Measurements from ENCODE around the gene ZNF778. TPM values are rescaled to one million over a fixed set of nuclear protein-coding genes. Genes with fewer than 3 reads are reported as not detected.

The ZNF778 gene
- total RNA-seq (7.4 and 9.4 TPM in 2 replicates), polyA plus RNA-seq (4.3 and 4.9 TPM in 2 replicates), polyA minus RNA-seq (ENCODE audit: low replicate concordance) (8.4 and 9.2 TPM in 2 replicates)
- polyA plus RNA-seq (2012) = 3.2 and 3.6 TPM in 2 replicates

- Histone ChIP-seq H3K27ac (ENCODE audit: insufficient read depth, low read length) (peak within 1 kb of the TSS; percentile 91), H3K79me2 (ENCODE audit: control insufficient read depth, insufficient read depth, low read length) (peaks cover 13% of the 10 kb centered on the region), H3K4me3 (replicated peaks in 1 of 4; ENCODE audit: control extremely low read depth in 1 of 4, insufficient read depth in 1 of 4, low read depth in 3 of 4, low read length in 4 of 4) (peak within 1 kb of the TSS; percentile 62 to 91 (median 84)), H3K4me1 (ENCODE audit: control insufficient read depth, extremely low read depth, insufficient read depth, low read length) (peaks cover 2% of the 10 kb centered on the region), H3K27me3 (ENCODE audit: control insufficient read depth, insufficient read depth, low read length) (no peaks in the 10 kb centered on the region), H3K9ac (ENCODE audit: insufficient read depth, low read length) (peak within 1 kb of the TSS; percentile 86), H3K9me3 (ENCODE audit: control insufficient read depth, insufficient read depth, low read depth, low read length) (no peaks in the 10 kb centered on the region), H4K20me1 (ENCODE audit: control insufficient read depth, extremely low read depth, insufficient read depth, low read length) (no peaks in the 10 kb centered on the region), H3K4me2 (ENCODE audit: extremely low read depth, insufficient read depth, low read length) (peak within 1 kb of the TSS; percentile 95), H3K36me3 (ENCODE audit: control insufficient read depth, insufficient read depth, low read length) (peaks cover 4% of the 10 kb centered on the region), H2AFZ (ENCODE audit: low read length) (peak within 1 kb of the TSS; percentile 63)
- TF ChIP-seq, protein P1, sequence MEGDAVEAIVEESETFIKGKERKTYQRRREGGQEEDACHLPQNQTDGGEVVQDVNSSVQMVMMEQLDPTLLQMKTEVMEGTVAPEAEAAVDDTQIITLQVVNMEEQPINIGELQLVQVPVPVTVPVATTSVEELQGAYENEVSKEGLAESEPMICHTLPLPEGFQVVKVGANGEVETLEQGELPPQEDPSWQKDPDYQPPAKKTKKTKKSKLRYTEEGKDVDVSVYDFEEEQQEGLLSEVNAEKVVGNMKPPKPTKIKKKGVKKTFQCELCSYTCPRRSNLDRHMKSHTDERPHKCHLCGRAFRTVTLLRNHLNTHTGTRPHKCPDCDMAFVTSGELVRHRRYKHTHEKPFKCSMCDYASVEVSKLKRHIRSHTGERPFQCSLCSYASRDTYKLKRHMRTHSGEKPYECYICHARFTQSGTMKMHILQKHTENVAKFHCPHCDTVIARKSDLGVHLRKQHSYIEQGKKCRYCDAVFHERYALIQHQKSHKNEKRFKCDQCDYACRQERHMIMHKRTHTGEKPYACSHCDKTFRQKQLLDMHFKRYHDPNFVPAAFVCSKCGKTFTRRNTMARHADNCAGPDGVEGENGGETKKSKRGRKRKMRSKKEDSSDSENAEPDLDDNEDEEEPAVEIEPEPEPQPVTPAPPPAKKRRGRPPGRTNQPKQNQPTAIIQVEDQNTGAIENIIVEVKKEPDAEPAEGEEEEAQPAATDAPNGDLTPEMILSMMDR (conservative IDR thresholded peaks at IDR 0.05 in 1 of 2, IDR thresholded peaks at IDR 0.05 in 1 of 2; ENCODE audit: low read depth in 1 of 2, low read length in 2 of 2) = no peak
- no peak for TF ChIP-seq EZH2 (IDR thresholded peaks at IDR 0.05; ENCODE audit: low read length, missing control alignments)
- DNase-seq (ENCODE audit: low read depth in 2 of 2) = peak; percentile 80 to 85
These were observed at the start of gene ZNF778 for GRCh38 chr16:89217388-89218191. Gene ZNF778 (plus strand): TSS chr16:89217703. CDS start chr16:89221128, 3,425 bp downstream.

- Histone ChIP-seq H3K79me2 (ENCODE audit: control insufficient read depth, insufficient read depth, low read length) (no peaks in the 10 kb centered on the region), H3K4me2 (ENCODE audit: extremely low read depth, insufficient read depth, low read length) (no peak overlapping the region), H3K27ac (ENCODE audit: insufficient read depth, low read length) (no peak overlapping the region), H3K9me3 (ENCODE audit: control insufficient read depth, insufficient read depth, low read depth, low read length) (no peaks in the 10 kb centered on the region), H3K4me1 (ENCODE audit: control insufficient read depth, extremely low read depth, insufficient read depth, low read length) (peaks cover 7% of the 10 kb centered on the region), H4K20me1 (ENCODE audit: control insufficient read depth, extremely low read depth, insufficient read depth, low read length) (no peaks in the 10 kb centered on the region), H3K4me3 (replicated peaks in 1 of 4; ENCODE audit: control extremely low read depth in 1 of 4, insufficient read depth in 1 of 4, low read depth in 3 of 4, low read length in 4 of 4) (no peak overlapping the region), H3K27me3 (ENCODE audit: control insufficient read depth, insufficient read depth, low read length) (no peaks in the 10 kb centered on the region), H3K9ac (ENCODE audit: insufficient read depth, low read length) (no peak overlapping the region), H2AFZ (ENCODE audit: low read length) (no peak overlapping the region), H3K36me3 (ENCODE audit: control insufficient read depth, insufficient read depth, low read length) (no peaks in the 10 kb centered on the region)
- no peak for DNase-seq (ENCODE audit: low read depth in 2 of 2)
- TF ChIP-seq, protein P1 (conservative IDR thresholded peaks at IDR 0.05 in 1 of 2, IDR thresholded peaks at IDR 0.05 in 1 of 2; ENCODE audit: low read depth in 1 of 2, low read length in 2 of 2) = peak in 1 of 2 donors; percentile 7
- no peak for TF ChIP-seq EZH2 (IDR thresholded peaks at IDR 0.05; ENCODE audit: low read length, missing control alignments)
These were observed 48.9 kb upstream of the ZNF778 start for GRCh38 chr16:89168381-89169189.

DNA sequence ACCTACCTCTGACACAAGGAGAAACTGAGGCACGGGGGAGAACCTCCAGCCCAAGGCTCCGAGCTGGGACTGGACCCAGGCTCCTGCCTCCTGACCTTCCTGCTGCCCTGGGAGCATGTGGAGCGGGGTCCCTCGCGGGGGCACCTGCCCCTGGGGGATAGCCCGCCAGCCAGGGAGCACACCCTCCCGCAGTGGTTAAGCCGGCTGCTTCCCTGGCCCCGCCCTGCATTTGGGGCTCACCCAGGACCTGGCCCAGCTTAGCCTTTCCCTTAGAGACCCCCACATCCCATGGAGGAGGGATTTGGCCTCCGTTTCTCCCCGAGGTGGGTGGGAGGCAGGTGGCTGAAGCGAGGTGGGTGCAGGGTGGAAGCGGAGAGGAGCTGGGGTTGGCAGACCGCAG lies 47.7 kb upstream of the ZNF778 start:
- H2AFZ ChIP-seq (ENCODE audit: low read length) = no peak overlapping the region
- H3K4me2 ChIP-seq (ENCODE audit: extremely low read depth, insufficient read depth, low read length) = no peak overlapping the region
- no peak for DNase-seq (ENCODE audit: low read depth in 2 of 2)
- no peaks in the 10 kb centered on the region for H3K9me3 ChIP-seq (ENCODE audit: control insufficient read depth, insufficient read depth, low read depth, low read length)
- H3K4me3 ChIP-seq (replicated peaks in 1 of 4; ENCODE audit: control extremely low read depth in 1 of 4, insufficient read depth in 1 of 4, low read depth in 3 of 4, low read length in 4 of 4) = no peak overlapping the region
- no peak overlapping the region for H3K9ac ChIP-seq (ENCODE audit: insufficient read depth, low read length)
- TF ChIP-seq EZH2 (IDR thresholded peaks at IDR 0.05; ENCODE audit: low read length, missing control alignments) = no peak
- TF ChIP-seq, protein P1 (conservative IDR thresholded peaks at IDR 0.05 in 1 of 2, IDR thresholded peaks at IDR 0.05 in 1 of 2; ENCODE audit: low read depth in 1 of 2, low read length in 2 of 2) = no peak
- H3K27ac ChIP-seq (ENCODE audit: insufficient read depth, low read length) = no peak overlapping the region
- H3K27me3 ChIP-seq (ENCODE audit: control insufficient read depth, insufficient read depth, low read length) = no peaks in the 10 kb centered on the region
- H3K79me2 ChIP-seq (ENCODE audit: control insufficient read depth, insufficient read depth, low read length) = no peaks in the 10 kb centered on the region
- H3K36me3 ChIP-seq (ENCODE audit: control insufficient read depth, insufficient read depth, low read length) = no peaks in the 10 kb centered on the region
- no peaks in the 10 kb centered on the region for H4K20me1 ChIP-seq (ENCODE audit: control insufficient read depth, extremely low read depth, insufficient read depth, low read length)
- peaks cover 7% of the 10 kb centered on the region for H3K4me1 ChIP-seq (ENCODE audit: control insufficient read depth, extremely low read depth, insufficient read depth, low read length)
